BJ (cell line): ENCODE results near the gene ABI3. TPM values are rescaled to one million over a fixed set of nuclear protein-coding genes. Genes with fewer than 3 reads are reported as not detected.

Experiments
- CTCF ChIA-PET: fragments of 350-600 bp; formaldehyde crosslinking; extraction: SDS; loops from one replicate; lab custom pipeline; 2021; ENCODE audit warnings: antibody characterized with exemption, inconsistent platforms; lab: Yijun Ruan, JAX
- POLR2A ChIA-PET: fragments of 300-600 bp; sonication (Branson Sonifier 250); formaldehyde crosslinking; extraction: SDS; loops from one replicate; lab custom pipeline; 2021; ENCODE audit warnings: antibody characterized with exemption; lab: Charles Lee
- DNase-seq: peaks from one replicate; pipeline ENCODE4 v3.0.0-alpha.2; 2011; ENCODE audit warnings: low read depth
- H3K27me3 ChIP-seq: 2 replicates; pipeline ENCODE4 v1.6.0; 2011; ENCODE audit warnings: low read length; ENCODE audit not compliant: control insufficient read depth, insufficient read depth
- H3K36me3 ChIP-seq: 2 replicates; pipeline ENCODE4 v1.5.1; 2011; ENCODE audit warnings: low read length; ENCODE audit not compliant: control insufficient read depth, insufficient read depth
- H3K4me3 ChIP-seq: 2 replicates; pipeline ENCODE4 v1.5.1; 2011; ENCODE audit warnings: low read depth, mild to moderate bottlenecking, control low read depth, low read length
- CTCF ChIP-seq: IDR thresholded peaks from 2 replicates; pipeline ENCODE4 v1.5.1; 2011; ENCODE audit warnings: low read depth, mild to moderate bottlenecking, control low read depth, inconsistent platforms, low read length, moderate library complexity; ENCODE audit not compliant: insufficient read depth
- polyA plus RNA-seq: library from polyadenylated mRNA; depleted of rRNA; stranded (reverse); fragments of >200 nt; gene quantifications from 2 replicates; pipeline ENCODE4 v1.2.3, GENCODE V29; 2011

Gene ABI3
- polyA plus RNA-seq, 1 experiment = 1.5 TPM

GRCh38 chr17:49225554-49226236 is 15.2 kb downstream of the ABI3 start:
- no peaks in the 10 kb centered on the region for H3K36me3 ChIP-seq
- no peak for DNase-seq
- peaks cover 36% of the 10 kb centered on the region for H3K27me3 ChIP-seq
- TF ChIP-seq CTCF = no peak
- ChIA-PET POLR2A (no interaction called here), CTCF (interaction anchor here (0.6 to 6.9 kb wide), 12 partner anchors 9 to 341 kb away, joined by 3 to 84 read pairs (median 6); no protein-coding TSS in a partner anchor)
- no peak overlapping the region for H3K4me3 ChIP-seq

GRCh38 chr17:49226771-49227435 is 16.4 kb downstream of the ABI3 start:
- CTCF ChIA-PET = interaction anchor here (0.7 to 6.9 kb wide), 26 partner anchors 8 to 342 kb away, joined by 3 to 84 read pairs (median 5); partner anchors contain the start of genes ABI3, GNGT2 and PHB1
- DNase-seq = no peak

GRCh38 chr17:49227436-49228261 is 17.1 kb downstream of the ABI3 start:
- TF ChIP-seq CTCF = peak; percentile 88
- Histone ChIP-seq H3K36me3 (no peaks in the 10 kb centered on the region), H3K4me3 (no peak overlapping the region), H3K27me3 (peaks cover 34% of the 10 kb centered on the region)
- ChIA-PET POLR2A (no interaction called here), CTCF (interaction anchor here (0.6 to 6.9 kb wide), 36 partner anchors 8 to 329 kb away, joined by 3 to 84 read pairs (median 4); partner anchors contain the start of genes ABI3, GNGT2 and PHB1)
- no peak for DNase-seq

More at GRCh38 chr17:49226771-49227435, 16.4 kb downstream of the ABI3 start:
- Histone ChIP-seq H3K36me3 (no peaks in the 10 kb centered on the region), H3K27me3 (peaks cover 36% of the 10 kb centered on the region), H3K4me3 (no peak overlapping the region)
- TF ChIP-seq CTCF = no peak
- POLR2A ChIA-PET = no interaction called here

GRCh38 chr17:49229076-49229804 is 18.7 kb downstream of the ABI3 start:
- no peak for TF ChIP-seq CTCF
- peaks cover 24% of the 10 kb centered on the region for H3K27me3 ChIP-seq
- H3K36me3 ChIP-seq = no peaks in the 10 kb centered on the region
- DNase-seq = no peak
- ChIA-PET POLR2A (interaction anchor here (0.6 kb wide), 1 partner anchor 70 kb away, joined by 3 read pairs; no protein-coding TSS in a partner anchor), CTCF (interaction anchor here (0.6 to 6.9 kb wide), 15 partner anchors 11 to 558 kb away, joined by 3 to 84 read pairs (median 8); partner anchors contain the start of genes ABI3 and GNGT2)
- H3K4me3 ChIP-seq = no peak overlapping the region
